Measurements from ENCODE around the gene RSPH4A.

DNA sequence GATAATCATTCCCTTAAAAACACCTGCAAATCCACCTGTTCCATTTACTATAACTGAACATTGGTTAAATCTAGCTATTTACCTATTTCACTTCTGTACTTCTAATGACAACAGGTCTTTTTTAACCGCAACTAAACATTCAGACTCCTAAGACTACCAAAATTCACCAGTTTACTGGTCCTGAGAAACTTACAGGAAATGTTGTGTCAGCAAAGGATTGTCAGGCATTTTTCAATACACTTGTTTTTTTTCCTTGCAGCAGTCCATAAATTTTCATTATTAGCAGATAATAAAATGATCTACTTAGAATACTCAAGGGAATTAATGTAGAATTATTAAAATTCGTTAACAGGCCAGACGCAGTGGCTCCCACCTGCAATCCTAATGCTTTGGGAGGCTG, 47.0 kb downstream of the RSPH4A start:
- TF ChIP-seq, protein P1, sequence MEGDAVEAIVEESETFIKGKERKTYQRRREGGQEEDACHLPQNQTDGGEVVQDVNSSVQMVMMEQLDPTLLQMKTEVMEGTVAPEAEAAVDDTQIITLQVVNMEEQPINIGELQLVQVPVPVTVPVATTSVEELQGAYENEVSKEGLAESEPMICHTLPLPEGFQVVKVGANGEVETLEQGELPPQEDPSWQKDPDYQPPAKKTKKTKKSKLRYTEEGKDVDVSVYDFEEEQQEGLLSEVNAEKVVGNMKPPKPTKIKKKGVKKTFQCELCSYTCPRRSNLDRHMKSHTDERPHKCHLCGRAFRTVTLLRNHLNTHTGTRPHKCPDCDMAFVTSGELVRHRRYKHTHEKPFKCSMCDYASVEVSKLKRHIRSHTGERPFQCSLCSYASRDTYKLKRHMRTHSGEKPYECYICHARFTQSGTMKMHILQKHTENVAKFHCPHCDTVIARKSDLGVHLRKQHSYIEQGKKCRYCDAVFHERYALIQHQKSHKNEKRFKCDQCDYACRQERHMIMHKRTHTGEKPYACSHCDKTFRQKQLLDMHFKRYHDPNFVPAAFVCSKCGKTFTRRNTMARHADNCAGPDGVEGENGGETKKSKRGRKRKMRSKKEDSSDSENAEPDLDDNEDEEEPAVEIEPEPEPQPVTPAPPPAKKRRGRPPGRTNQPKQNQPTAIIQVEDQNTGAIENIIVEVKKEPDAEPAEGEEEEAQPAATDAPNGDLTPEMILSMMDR (IDR thresholded peaks at IDR 0.05; ENCODE audit: extremely low read depth in 1 of 2, insufficient read depth in 1 of 2, low read depth in 1 of 2, low read length in 2 of 2), result no peak
- TF ChIP-seq POLR2A (IDR thresholded peaks at IDR 0.05; ENCODE audit: low read depth, low read length) (no peak), MYC (IDR thresholded peaks at IDR 0.05; ENCODE audit: low read depth, low read length) (no peak)
